Measurements from ENCODE around the gene TPTE2.
"Not testable (repeated sequence)": the region's sequence is repeated elsewhere in the genome, so short reads cannot be mapped to it uniquely, and the experiment has no call there.

DNA sequence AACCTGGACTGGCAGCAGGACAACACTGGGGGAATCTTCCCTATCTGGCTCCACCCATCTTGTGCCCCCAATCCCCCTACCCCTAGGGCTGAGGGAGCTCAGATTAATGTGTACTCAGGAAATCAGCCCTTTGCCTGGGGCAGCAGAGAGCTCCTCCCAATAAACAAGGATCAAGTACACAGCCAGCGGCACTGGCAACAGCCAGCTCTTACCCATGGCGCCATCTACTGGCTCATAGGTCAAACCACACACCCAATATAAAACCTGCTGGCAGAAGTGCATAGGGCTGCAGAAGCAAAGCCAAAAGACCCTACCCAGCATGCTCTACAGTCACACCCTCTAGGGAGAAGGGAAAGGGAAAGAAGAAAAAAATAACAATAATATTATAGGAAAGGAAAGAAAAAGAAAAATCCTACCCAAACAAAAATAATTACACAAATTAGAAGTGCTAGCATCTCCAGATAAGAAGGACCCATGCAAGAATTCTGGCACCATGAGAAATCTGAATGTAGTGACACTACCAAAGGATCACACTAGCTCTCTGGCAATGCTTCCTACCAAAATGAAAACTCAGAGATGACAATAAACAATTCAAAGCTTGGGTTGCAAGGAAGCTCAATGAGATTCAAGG, 122.2 kb downstream of the TPTE2 start:
- TF ChIP-seq POLR2AphosphoS5 (IDR thresholded peaks at IDR 0.05); RAD21 (conservative IDR thresholded peaks at IDR 0.05); TAF1 (IDR thresholded peaks at IDR 0.05; ENCODE audit: low read depth); SMC3 (conservative IDR thresholded peaks at IDR 0.05; ENCODE audit: poor library complexity): not testable (repeated sequence)
- TF ChIP-seq, protein P1, sequence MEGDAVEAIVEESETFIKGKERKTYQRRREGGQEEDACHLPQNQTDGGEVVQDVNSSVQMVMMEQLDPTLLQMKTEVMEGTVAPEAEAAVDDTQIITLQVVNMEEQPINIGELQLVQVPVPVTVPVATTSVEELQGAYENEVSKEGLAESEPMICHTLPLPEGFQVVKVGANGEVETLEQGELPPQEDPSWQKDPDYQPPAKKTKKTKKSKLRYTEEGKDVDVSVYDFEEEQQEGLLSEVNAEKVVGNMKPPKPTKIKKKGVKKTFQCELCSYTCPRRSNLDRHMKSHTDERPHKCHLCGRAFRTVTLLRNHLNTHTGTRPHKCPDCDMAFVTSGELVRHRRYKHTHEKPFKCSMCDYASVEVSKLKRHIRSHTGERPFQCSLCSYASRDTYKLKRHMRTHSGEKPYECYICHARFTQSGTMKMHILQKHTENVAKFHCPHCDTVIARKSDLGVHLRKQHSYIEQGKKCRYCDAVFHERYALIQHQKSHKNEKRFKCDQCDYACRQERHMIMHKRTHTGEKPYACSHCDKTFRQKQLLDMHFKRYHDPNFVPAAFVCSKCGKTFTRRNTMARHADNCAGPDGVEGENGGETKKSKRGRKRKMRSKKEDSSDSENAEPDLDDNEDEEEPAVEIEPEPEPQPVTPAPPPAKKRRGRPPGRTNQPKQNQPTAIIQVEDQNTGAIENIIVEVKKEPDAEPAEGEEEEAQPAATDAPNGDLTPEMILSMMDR (IDR thresholded peaks at IDR 0.05; ENCODE audit: poor library complexity, severe bottlenecking) = not testable (repeated sequence)
- TF ChIP-seq, protein P2, sequence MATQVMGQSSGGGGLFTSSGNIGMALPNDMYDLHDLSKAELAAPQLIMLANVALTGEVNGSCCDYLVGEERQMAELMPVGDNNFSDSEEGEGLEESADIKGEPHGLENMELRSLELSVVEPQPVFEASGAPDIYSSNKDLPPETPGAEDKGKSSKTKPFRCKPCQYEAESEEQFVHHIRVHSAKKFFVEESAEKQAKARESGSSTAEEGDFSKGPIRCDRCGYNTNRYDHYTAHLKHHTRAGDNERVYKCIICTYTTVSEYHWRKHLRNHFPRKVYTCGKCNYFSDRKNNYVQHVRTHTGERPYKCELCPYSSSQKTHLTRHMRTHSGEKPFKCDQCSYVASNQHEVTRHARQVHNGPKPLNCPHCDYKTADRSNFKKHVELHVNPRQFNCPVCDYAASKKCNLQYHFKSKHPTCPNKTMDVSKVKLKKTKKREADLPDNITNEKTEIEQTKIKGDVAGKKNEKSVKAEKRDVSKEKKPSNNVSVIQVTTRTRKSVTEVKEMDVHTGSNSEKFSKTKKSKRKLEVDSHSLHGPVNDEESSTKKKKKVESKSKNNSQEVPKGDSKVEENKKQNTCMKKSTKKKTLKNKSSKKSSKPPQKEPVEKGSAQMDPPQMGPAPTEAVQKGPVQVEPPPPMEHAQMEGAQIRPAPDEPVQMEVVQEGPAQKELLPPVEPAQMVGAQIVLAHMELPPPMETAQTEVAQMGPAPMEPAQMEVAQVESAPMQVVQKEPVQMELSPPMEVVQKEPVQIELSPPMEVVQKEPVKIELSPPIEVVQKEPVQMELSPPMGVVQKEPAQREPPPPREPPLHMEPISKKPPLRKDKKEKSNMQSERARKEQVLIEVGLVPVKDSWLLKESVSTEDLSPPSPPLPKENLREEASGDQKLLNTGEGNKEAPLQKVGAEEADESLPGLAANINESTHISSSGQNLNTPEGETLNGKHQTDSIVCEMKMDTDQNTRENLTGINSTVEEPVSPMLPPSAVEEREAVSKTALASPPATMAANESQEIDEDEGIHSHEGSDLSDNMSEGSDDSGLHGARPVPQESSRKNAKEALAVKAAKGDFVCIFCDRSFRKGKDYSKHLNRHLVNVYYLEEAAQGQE (IDR thresholded peaks at IDR 0.05; ENCODE audit: borderline replicate concordance) = not testable (repeated sequence)
